H1 (cell line): Measurements from ENCODE around the gene ENO3. TPM values are rescaled to one million over a fixed set of nuclear protein-coding genes. Genes with fewer than 3 reads are reported as not detected.

Source experiments
- CTCF ChIA-PET: fragments of 300-600 bp; sonication (Branson Sonifier 250); formaldehyde crosslinking; loops from one replicate; lab custom pipeline; 2021; ENCODE audit not compliant: partially characterized antibody; lab: Charles Lee
- POLR2A ChIA-PET: fragments of 300-600 bp; sonication (Branson Sonifier 250); formaldehyde crosslinking; loops from one replicate; lab custom pipeline; 2021; ENCODE audit warnings: inconsistent platforms; ENCODE audit not compliant: partially characterized antibody; lab: Charles Lee
- DNase-seq, 2 experiments: peaks; one replicate each; pipeline versions ENCODE4 v3.0.0 to v3.0.0-alpha.2; 2010 to 2022; ENCODE audit warnings: low spot score in 2 of 2, low read depth in 1 of 2, mixed read lengths in 1 of 2
- FAIRE-seq: peaks from 2 replicates; lab custom pipeline; 2011; peaks lifted over from hg19 to GRCh38; lab: Jason Lieb, UNC
- H2AFZ ChIP-seq: 2 replicates; pipeline ENCODE4 v1.8.1; 2012; ENCODE audit warnings: low read length, inconsistent platforms
- H2AK5ac ChIP-seq: 2 replicates; pipeline ENCODE4 v1.6.1; 2013; ENCODE audit warnings: low read depth, low read length
- H2BK120ac ChIP-seq: replicated peaks from 2 replicates; pipeline ENCODE3; 2013; ENCODE audit warnings: low read depth, low read length, inconsistent platforms
- H2BK12ac ChIP-seq: 2 replicates; pipeline ENCODE4 v1.6.1; 2013; ENCODE audit warnings: low read depth, low read length
- H2BK15ac ChIP-seq: 2 replicates; pipeline ENCODE4 v1.6.1; 2013; ENCODE audit warnings: low read length
- H2BK20ac ChIP-seq: 2 replicates; pipeline ENCODE4 v1.6.1; 2013; ENCODE audit warnings: low read length
- H2BK5ac ChIP-seq: 2 replicates; pipeline ENCODE4 v1.6.1; 2013; ENCODE audit warnings: low read depth, low read length
- H3K14ac ChIP-seq: 2 replicates; pipeline ENCODE4 v1.6.1; 2013; ENCODE audit warnings: inconsistent platforms; ENCODE audit not compliant: insufficient read length
- H3K18ac ChIP-seq: 2 replicates; pipeline ENCODE4 v1.6.1; 2013; ENCODE audit warnings: low read length; ENCODE audit errors: extremely low read depth
- H3K23ac ChIP-seq: 2 replicates; pipeline ENCODE4 v1.6.1; 2013; ENCODE audit warnings: inconsistent platforms; ENCODE audit not compliant: insufficient read length
- H3K23me2 ChIP-seq: 2 replicates; pipeline ENCODE4 v1.6.1; 2013; ENCODE audit warnings: low read depth, low read length
- H3K27ac ChIP-seq: 2 replicates; pipeline ENCODE4 v1.6.1; 2011; ENCODE audit warnings: low read depth, low read length, inconsistent platforms
- H3K27me3 ChIP-seq, 4 experiments: replicated peaks in 1 of 4; 1 replicate in 1 of 4; 2 replicates in 3 of 4; pipeline versions ENCODE4 v1.6.1 to v1.8.1; 2011 to 2013; ENCODE audit warnings: low read length in 3 of 4, mild to moderate bottlenecking in 3 of 4, inconsistent platforms in 2 of 4, mixed read lengths in 2 of 4, moderate library complexity in 1 of 4; ENCODE audit not compliant: control insufficient read depth in 3 of 4, insufficient read depth in 3 of 4; ENCODE audit errors: extremely low read depth in 1 of 4
- H3K36me3 ChIP-seq, 4 experiments: 2 replicates each; pipeline versions ENCODE4 v1.6.1 to v1.8.1; 2011 to 2013; ENCODE audit warnings: mild to moderate bottlenecking in 4 of 4, low read length in 3 of 4, moderate library complexity in 2 of 4, control low read depth in 1 of 4, inconsistent platforms in 1 of 4; ENCODE audit not compliant: insufficient read depth in 4 of 4, control insufficient read depth in 2 of 4
- H3K4ac ChIP-seq: replicated peaks from 2 replicates; pipeline ENCODE3; 2013; ENCODE audit warnings: low read length, low read depth, mixed read lengths, inconsistent platforms; ENCODE audit not compliant: insufficient read length
- H3K4me1 ChIP-seq, 4 experiments: replicated peaks in 1 of 4; 1 replicate in 1 of 4; 2 replicates in 3 of 4; pipeline versions ENCODE4 v1.6.1 to v1.8.1; 2011 to 2013; ENCODE audit warnings: low read length in 3 of 4, inconsistent platforms in 2 of 4, mixed read lengths in 1 of 4; ENCODE audit not compliant: insufficient read depth in 4 of 4, control insufficient read depth in 3 of 4
- H3K4me2 ChIP-seq, 2 experiments: 2 replicates each; pipeline versions ENCODE4 v1.6.1 to v1.8.1; 2011 to 2013; ENCODE audit warnings: low read depth in 2 of 2, low read length in 2 of 2, control low read depth in 1 of 2, inconsistent platforms in 1 of 2, mild to moderate bottlenecking in 1 of 2; ENCODE audit not compliant: insufficient read depth in 1 of 2
- H3K4me3 ChIP-seq, 4 experiments: fragments of 200-600, 300-600 bp in 1 of 4; sonication (generic), shearing (Covaris generic), sonication (Bioruptor Twin) in 1 of 4; 2 replicates each; pipeline versions ENCODE4 v1.5.1 to v1.8.1; 2011 to 2016; ENCODE audit warnings: low read length in 4 of 4, low read depth in 3 of 4, control low read depth in 2 of 4, inconsistent platforms in 2 of 4, mild to moderate bottlenecking in 2 of 4, mixed read lengths in 1 of 4, moderate library complexity in 1 of 4; ENCODE audit not compliant: insufficient read depth in 2 of 4; ENCODE audit errors: extremely low read depth in 1 of 4
- H3K56ac ChIP-seq: replicated peaks from 2 replicates; pipeline ENCODE3; 2013; ENCODE audit warnings: low read depth, mild to moderate bottlenecking, mixed read lengths, low read length, inconsistent platforms; ENCODE audit not compliant: insufficient read length
- H3K79me1 ChIP-seq: 2 replicates; pipeline ENCODE4 v1.6.1; 2013; ENCODE audit warnings: low read depth, low read length, control low read depth
- H3K79me2 ChIP-seq, 2 experiments: 2 replicates each; pipeline versions ENCODE4 v1.6.1 to v1.8.1; 2012 to 2013; ENCODE audit warnings: low read length in 2 of 2, mild to moderate bottlenecking in 2 of 2, inconsistent platforms in 1 of 2; ENCODE audit not compliant: insufficient read depth in 2 of 2, control insufficient read depth in 1 of 2
- H3K9ac ChIP-seq, 4 experiments: replicated peaks in 1 of 4; 1 replicate in 1 of 4; 2 replicates in 3 of 4; pipeline versions ENCODE4 v1.6.1 to v1.8.1; 2011 to 2013; ENCODE audit warnings: low read depth in 3 of 4, low read length in 3 of 4, control low read depth in 2 of 4, mild to moderate bottlenecking in 2 of 4, moderate library complexity in 2 of 4, inconsistent platforms in 1 of 4; ENCODE audit errors: extremely low read depth in 1 of 4
- H3K9me3 ChIP-seq, 2 experiments: 2 replicates each; pipeline versions ENCODE4 v1.6.1 to v1.8.1; 2012 to 2013; ENCODE audit warnings: mild to moderate bottlenecking in 2 of 2, moderate library complexity in 2 of 2, control low read depth in 1 of 2, inconsistent platforms in 1 of 2, low read depth in 1 of 2, low read length in 1 of 2, mixed read lengths in 1 of 2; ENCODE audit not compliant: insufficient read depth in 2 of 2
- H4K20me1 ChIP-seq, 2 experiments: replicated peaks in 1 of 2; 2 replicates each; pipeline versions ENCODE3 to v1.8.1; 2011 to 2013; ENCODE audit warnings: inconsistent platforms in 2 of 2, low read length in 2 of 2, mild to moderate bottlenecking in 1 of 2; ENCODE audit not compliant: insufficient read depth in 2 of 2, control insufficient read depth in 1 of 2
- H4K5ac ChIP-seq: 2 replicates; pipeline ENCODE4 v1.6.1; 2013; ENCODE audit warnings: low read length, low read depth, mixed read lengths, inconsistent platforms; ENCODE audit not compliant: insufficient read length
- H4K8ac ChIP-seq: 2 replicates; pipeline ENCODE4 v1.8.0; 2013; ENCODE audit warnings: mild to moderate bottlenecking, moderate library complexity, low read length, inconsistent platforms; ENCODE audit not compliant: insufficient read depth; ENCODE audit errors: extremely low read depth
- H4K91ac ChIP-seq: replicated peaks from 2 replicates; pipeline ENCODE3; 2013; ENCODE audit warnings: low read length, mixed read lengths, inconsistent platforms; ENCODE audit not compliant: insufficient read length
- EP300 ChIP-seq, 2 experiments: IDR thresholded peaks; 1 replicate in 1 of 2; 2 replicates in 1 of 2; pipeline ENCODE4 v1.6.1; 2011 to 2012; ENCODE audit warnings: low read depth in 2 of 2, low read length in 2 of 2, mild to moderate bottlenecking in 2 of 2, borderline replicate concordance in 1 of 2, inconsistent platforms in 1 of 2, moderate library complexity in 1 of 2
- GTF2F1 ChIP-seq: IDR thresholded peaks from 2 replicates; pipeline ENCODE4 v1.6.1; 2012; ENCODE audit warnings: low read depth, low read length, improper control_type of control experiment, borderline replicate concordance
- HDAC6 ChIP-seq: IDR thresholded peaks from one replicate; pipeline ENCODE4 v1.7.1; 2012; ENCODE audit warnings: low read depth, mild to moderate bottlenecking, inconsistent platforms, low read length, moderate library complexity
- JUN ChIP-seq: IDR thresholded peaks from 2 replicates; pipeline ENCODE4 v1.6.1; 2011; ENCODE audit warnings: low read depth, mild to moderate bottlenecking, improper control_type of control experiment, low read length
- MAFK ChIP-seq: IDR thresholded peaks from 2 replicates; pipeline ENCODE4 v1.6.1; 2012; ENCODE audit warnings: low read depth, mild to moderate bottlenecking, improper control_type of control experiment, low read length
- RXRA ChIP-seq: IDR thresholded peaks from 2 replicates; pipeline ENCODE4 v1.6.1; 2011; ENCODE audit warnings: low read depth, mild to moderate bottlenecking, low read length, moderate library complexity; ENCODE audit not compliant: insufficient read depth
- SP1 ChIP-seq: IDR thresholded peaks from 2 replicates; pipeline ENCODE4 v1.6.1; 2011; ENCODE audit warnings: low read depth, low read length
- SUZ12 ChIP-seq: fragments of 200-600 bp; sonication (generic); IDR thresholded peaks from 2 replicates; pipeline ENCODE4 v1.6.1; 2012; ENCODE audit warnings: mild to moderate bottlenecking, inconsistent platforms, low read length, moderate library complexity, mixed read lengths
- USF2 ChIP-seq: IDR thresholded peaks from 2 replicates; pipeline ENCODE4 v1.6.1; 2011; ENCODE audit warnings: low read length, improper control_type of control experiment
- WGBS, 2 experiments: shearing (Covaris generic) in 1 of 2; methylation state at CpG; one replicate each; pipeline versions ENCODE4 v1.1.6 to v1.1.7; 2013 to 2015; ENCODE audit warnings: low lambda C conversion rate in 2 of 2, mixed read lengths in 2 of 2, inconsistent platforms in 1 of 2, low coverage in 1 of 2, missing lambda C conversion rate in 1 of 2; ENCODE audit not compliant: insufficient replicate concordance in 2 of 2, insufficient coverage in 1 of 2, insufficient read length in 1 of 2; ENCODE audit errors: extremely low coverage in 1 of 2, missing lambda C conversion rate in 1 of 2; 5-methylcytosine and 5-hydroxymethylcytosine counted together
- polyA plus RNA-seq, 7 experiments: library from polyadenylated mRNA; depleted of rRNA in 3 of 7; stranded (reverse) in 5 of 7; unstranded in 2 of 7; fragments of >200 nt in 5 of 7; fragments of 200-250 nt in 2 of 7; gene quantifications; 1 replicate in 5 of 7; 2 replicates in 1 of 7; 4 replicates in 1 of 7; pipeline versions ENCODE4 v1.2.1 to v1.2.3, GENCODE V29; 2011 to 2013; ENCODE audit warnings: missing spikeins in 2 of 7, mixed read lengths in 2 of 7
- total RNA-seq: library from RNA; stranded (reverse); fragmentation: NEBNext Ultra II Directional; extraction: Animal tissue kit (Norgen Biotek cat#: 25700); gene quantifications from 2 replicates; pipeline ENCODE4 v1.2.1, GENCODE V29; 2021

The ENO3 gene
- total and polyA plus RNA-seq, 2 of the 8 experiments (the other 6 are each of a cell fraction or from before 2014, with no cell fraction given), result 25.0 to 25.7 TPM

GRCh38 chr17:4958102-4958501 is 7.2 kb downstream of the ENO3 start:
- no peak overlapping the region for H2AFZ ChIP-seq
- H3K4ac ChIP-seq, result no peak overlapping the region
- no peak overlapping the region for H3K14ac ChIP-seq
- no peak overlapping the region for H2AK5ac ChIP-seq
- H2BK20ac ChIP-seq, result no peak overlapping the region
- H3K4me1 ChIP-seq, result peaks cover 0 to 10% (median 6%) of the 10 kb centered on the region in 4 experiments; a peak in 5 of 7 replicates
- no peak overlapping the region for H2BK12ac ChIP-seq
- no peak overlapping the region for H2BK5ac ChIP-seq
- no peaks in the 10 kb centered on the region for H3K79me2 ChIP-seq
- H4K8ac ChIP-seq, result no peak overlapping the region
- H3K9me3 ChIP-seq, result no peaks in the 10 kb centered on the region
- no peak overlapping the region for H3K56ac ChIP-seq
- 0 out of 2 replicates have a peak, but pooled peaks cover 2% of the 10 kb centered on the region for H3K79me1 ChIP-seq
- H3K23me2 ChIP-seq, result no peaks in the 10 kb centered on the region
- ChIA-PET CTCF (interaction anchor here (1.3 to 4.3 kb wide), 4 partner anchors 9 to 22 kb away, joined by 4 to 32 read pairs (median 12); partner anchors contain the start of genes RNF167, SLC25A11 and SPAG7), POLR2A (interaction anchor here (27.4 to 32.4 kb wide), 2 partner anchors 2 to 11 kb away, joined by 987 read pairs; partner anchors contain the start of genes ENO3, PFN1, RNF167 and SLC25A11)
- FAIRE-seq (no peak), DNase-seq (no peak)
- no peak overlapping the region for H3K23ac ChIP-seq
- H3K4me3 ChIP-seq, result no peak overlapping the region
- WGBS, 2 experiments, result 91% methylated on average over 3 of the region's 3 CpGs; no CpG with 5 or more reads in 1 of the 2 experiments
- H2BK15ac ChIP-seq, result no peak overlapping the region
- peaks cover 0 to 3% of the 10 kb centered on the region in 2 experiments for H4K20me1 ChIP-seq
- TF ChIP-seq USF2 (no peak), GTF2F1 (no peak), JUN (no peak), SUZ12 (no peak), SP1 (no peak), EP300 (IDR thresholded peaks at IDR 0.05; ENCODE audit: borderline replicate concordance in 1 of 2, low read depth in 2 of 2, low read length in 2 of 2) (no peak), MAFK (no peak), HDAC6 (no peak), RXRA (no peak)
- H3K27ac ChIP-seq, result no peak overlapping the region
- peaks cover 0 to 2% (median 0%) of the 10 kb centered on the region in 4 experiments; a peak in 2 of 8 replicates for H3K36me3 ChIP-seq
- no peak overlapping the region for H4K5ac ChIP-seq
- H3K9ac ChIP-seq, result no peak overlapping the region
- H3K4me2 ChIP-seq, result no peak overlapping the region
- H4K91ac ChIP-seq, result no peak overlapping the region
- H3K18ac ChIP-seq, result no peak overlapping the region
- H2BK120ac ChIP-seq, result no peak overlapping the region
- no peaks in the 10 kb centered on the region for H3K27me3 ChIP-seq
